Fibroblast of lung (primary cell): ENCODE results near the gene SRGAP1. TPM values are rescaled to one million over a fixed set of nuclear protein-coding genes. Genes with fewer than 3 reads are reported as not detected.
A peak's percentile ranks its signal among the peaks of the same experiment; 100 is the strongest.

Experiments used
- DNase-seq, 2 donors: peaks; one replicate each; pipeline versions ENCODE4 v3.0.0 to v3.0.0-alpha.2; 2010; ENCODE audit warnings: low read depth in 2 of 2
- H2AFZ ChIP-seq: 2 replicates; pipeline ENCODE4 v1.5.1; 2012; ENCODE audit warnings: low read length, control low read depth, inconsistent platforms
- H3K27ac ChIP-seq: 2 replicates; pipeline ENCODE4 v1.5.1; 2011; ENCODE audit warnings: low read length, control low read depth; ENCODE audit not compliant: insufficient read depth
- H3K27me3 ChIP-seq: 2 replicates; pipeline ENCODE4 v1.5.1; 2011; ENCODE audit warnings: mild to moderate bottlenecking, low read length; ENCODE audit not compliant: control insufficient read depth, insufficient read depth
- H3K36me3 ChIP-seq: 2 replicates; pipeline ENCODE4 v1.5.1; 2011; ENCODE audit warnings: low read length; ENCODE audit not compliant: control insufficient read depth, insufficient read depth
- H3K4me1 ChIP-seq: 2 replicates; pipeline ENCODE4 v1.5.1; 2011; ENCODE audit warnings: low read length; ENCODE audit not compliant: control insufficient read depth, insufficient read depth; ENCODE audit errors: extremely low read depth
- H3K4me2 ChIP-seq: 2 replicates; pipeline ENCODE4 v1.5.1; 2011; ENCODE audit warnings: low read length, control low read depth; ENCODE audit not compliant: insufficient read depth; ENCODE audit errors: extremely low read depth
- H3K4me3 ChIP-seq, 4 experiments: fragments of 200-600 bp in 1 of 4; sonication (generic) in 1 of 4; replicated peaks in 1 of 4; 2 replicates each; pipeline ENCODE4 v1.5.1; 2011 to 2016; ENCODE audit warnings: low read length in 4 of 4, low read depth in 3 of 4, mild to moderate bottlenecking in 3 of 4, control low read depth in 2 of 4, inconsistent platforms in 1 of 4, mixed read lengths in 1 of 4; ENCODE audit not compliant: insufficient read depth in 1 of 4; ENCODE audit errors: control extremely low read depth in 1 of 4
- H3K79me2 ChIP-seq: 2 replicates; pipeline ENCODE4 v1.5.1; 2012; ENCODE audit warnings: mild to moderate bottlenecking, low read length, inconsistent platforms; ENCODE audit not compliant: control insufficient read depth, insufficient read depth
- H3K9ac ChIP-seq: 2 replicates; pipeline ENCODE4 v1.5.1; 2011; ENCODE audit warnings: mild to moderate bottlenecking, low read length, control low read depth; ENCODE audit not compliant: insufficient read depth
- H3K9me3 ChIP-seq: 2 replicates; pipeline ENCODE4 v1.5.1; 2012; ENCODE audit warnings: low read depth, low read length; ENCODE audit not compliant: control insufficient read depth, insufficient read depth
- H4K20me1 ChIP-seq: 2 replicates; pipeline ENCODE4 v1.5.1; 2011; ENCODE audit warnings: low read length; ENCODE audit not compliant: control insufficient read depth, insufficient read depth; ENCODE audit errors: extremely low read depth
- CTCF ChIP-seq, 2 donors: IDR thresholded peaks in 1 of 2; conservative IDR thresholded peaks in 1 of 2; 1 replicate in 1 of 2; 2 replicates in 1 of 2; pipeline ENCODE4 v1.5.1; 2011 to 2012; ENCODE audit warnings: low read length in 2 of 2, control low read depth in 1 of 2, inconsistent platforms in 1 of 2, low read depth in 1 of 2, mild to moderate bottlenecking in 1 of 2
- EZH2 ChIP-seq: IDR thresholded peaks from 2 replicates; pipeline ENCODE4 v1.5.1; 2012; ENCODE audit warnings: low read length, control low read depth, mild to moderate bottlenecking; ENCODE audit errors: missing control alignments
- polyA plus RNA-seq, 2 donors: library from polyadenylated mRNA; depleted of rRNA in 1 of 2; stranded (reverse) in 1 of 2; unstranded in 1 of 2; fragments of >200 nt; gene quantifications; 2 replicates each; pipeline ENCODE4 v1.2.1, GENCODE V29; 2011 to 2012; ENCODE audit warnings: missing spikeins in 1 of 2
- total RNA-seq: library from RNA; depleted of rRNA; stranded (reverse); fragments of >200 nt; gene quantifications from 2 replicates; pipeline ENCODE4 v1.2.1, GENCODE V29; 2014

SRGAP1 gene
- total and polyA plus RNA-seq, 2 donors (not counting 1 experiment from before 2014, with no cell fraction given) = 18.9 to 30.2 TPM

- Histone ChIP-seq H3K9ac (no peak overlapping the region), H3K9me3 (no peaks in the 10 kb centered on the region), H3K4me1 (peaks cover 11% of the 10 kb centered on the region), H2AFZ (no peak overlapping the region), H3K4me2 (no peak overlapping the region), H3K27ac (no peak overlapping the region), H3K4me3 (no peak overlapping the region), H3K27me3 (no peaks in the 10 kb centered on the region), H3K36me3 (peaks cover 2% of the 10 kb centered on the region), H3K79me2 (peaks cover 71% of the 10 kb centered on the region), H4K20me1 (no peaks in the 10 kb centered on the region)
- peak; percentile 12 to 36 for DNase-seq
- no peak for TF ChIP-seq CTCF (conservative IDR thresholded peaks at IDR 0.05 in 1 of 2, IDR thresholded peaks at IDR 0.05 in 1 of 2; ENCODE audit: low read depth in 1 of 2, low read length in 2 of 2)
- no peak for TF ChIP-seq EZH2
Measured at GRCh38 chr12:63965936-63966605, 121.6 kb downstream of the SRGAP1 start.

- Histone ChIP-seq H3K9ac (no peak overlapping the region), H3K79me2 (peaks cover 70% of the 10 kb centered on the region)
Measured at GRCh38 chr12:63966606-63966975, 122.1 kb downstream of the SRGAP1 start.

More at GRCh38 chr12:63966606-63966975, 122.1 kb downstream of the SRGAP1 start:
- H3K27ac ChIP-seq = no peak overlapping the region
- no peak for TF ChIP-seq EZH2
- TF ChIP-seq CTCF (conservative IDR thresholded peaks at IDR 0.05 in 1 of 2, IDR thresholded peaks at IDR 0.05 in 1 of 2; ENCODE audit: low read depth in 1 of 2, low read length in 2 of 2) = no peak
- no peak overlapping the region for H2AFZ ChIP-seq
- no peak overlapping the region for H3K4me2 ChIP-seq
- peaks cover 2% of the 10 kb centered on the region for H3K36me3 ChIP-seq
- peaks cover 11% of the 10 kb centered on the region for H3K4me1 ChIP-seq
- H3K9me3 ChIP-seq = no peaks in the 10 kb centered on the region
- no peak for DNase-seq
- H3K27me3 ChIP-seq = no peaks in the 10 kb centered on the region
- no peak overlapping the region for H3K4me3 ChIP-seq
- no peaks in the 10 kb centered on the region for H4K20me1 ChIP-seq
